HepG2 (cell line): Measurements from ENCODE around the gene CSMD2.

Source experiments
- IKZF4 ChIP-seq: sonication (generic); formaldehyde crosslinking; IDR thresholded peaks from 2 replicates; pipeline ENCODE4 v1.5.1; 2020; ENCODE audit warnings: borderline replicate concordance, mild to moderate bottlenecking, low read depth, missing genetic modification reagents; ENCODE audit errors: not compliant biosample characterization
- MZF1 ChIP-seq: sonication (generic); formaldehyde crosslinking; IDR thresholded peaks from 2 replicates; pipeline ENCODE4 v1.8.1; 2023; ENCODE audit warnings: mild to moderate bottlenecking, missing genetic modification reagents, borderline replicate concordance
- NR3C1 ChIP-seq: sonication (generic); formaldehyde crosslinking; IDR thresholded peaks from 2 replicates; pipeline ENCODE4 v1.4.0; 2020; ENCODE audit warnings: missing genetic modification reagents
- POLR2A ChIP-seq, 2 experiments: IDR thresholded peaks; 2 replicates each; pipeline ENCODE4 v1.6.1; 2011; ENCODE audit warnings: low read depth in 2 of 2, low read length in 2 of 2, mild to moderate bottlenecking in 1 of 2, moderate library complexity in 1 of 2; ENCODE audit not compliant: insufficient read depth in 1 of 2
- ZFP36 ChIP-seq: fragments of 150-350 bp; IDR thresholded peaks from 2 replicates; pipeline ENCODE4 v1.6.1; 2018; ENCODE audit warnings: borderline replicate concordance, low read length, low read depth; ENCODE audit not compliant: partially characterized antibody
- ZSCAN12 ChIP-seq: sonication (generic); formaldehyde crosslinking; IDR thresholded peaks from 2 replicates; pipeline ENCODE4 v1.9.0; 2021; ENCODE audit warnings: mild to moderate bottlenecking, missing genetic modification reagents
- TF ChIP-seq, protein P1 (sequence below): sonication (generic); formaldehyde crosslinking; IDR thresholded peaks from 2 replicates; pipeline ENCODE4 v1.5.0; 2020; ENCODE audit warnings: mild to moderate bottlenecking, missing genetic modification reagents, moderate library complexity
- TF ChIP-seq, protein P2 (sequence below): IDR thresholded peaks from 2 replicates; pipeline ENCODE4 v1.6.1; 2016; ENCODE audit warnings: mild to moderate bottlenecking, missing biosample characterization, missing genetic modification reagents

DNA sequence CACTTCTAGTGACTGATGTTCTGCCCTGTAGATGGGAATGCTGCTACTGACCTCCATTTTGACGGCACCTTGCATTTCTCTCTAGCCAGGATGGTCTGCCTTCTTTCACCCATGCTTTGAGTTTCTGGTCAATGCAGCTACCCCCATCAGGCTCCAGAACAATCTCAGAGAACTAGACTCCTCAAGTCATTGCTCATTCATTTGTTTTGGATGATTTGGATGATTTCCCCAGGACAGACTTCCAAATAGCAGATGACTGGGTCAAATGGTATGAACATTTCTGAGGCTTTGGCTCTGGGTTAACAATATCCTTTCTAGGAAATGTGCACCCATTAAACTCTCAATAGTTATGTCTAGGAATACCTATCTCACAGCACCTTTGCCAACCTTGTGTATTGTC lies 63.9 kb downstream of the CSMD2 start:
- TF ChIP-seq, protein P1, sequence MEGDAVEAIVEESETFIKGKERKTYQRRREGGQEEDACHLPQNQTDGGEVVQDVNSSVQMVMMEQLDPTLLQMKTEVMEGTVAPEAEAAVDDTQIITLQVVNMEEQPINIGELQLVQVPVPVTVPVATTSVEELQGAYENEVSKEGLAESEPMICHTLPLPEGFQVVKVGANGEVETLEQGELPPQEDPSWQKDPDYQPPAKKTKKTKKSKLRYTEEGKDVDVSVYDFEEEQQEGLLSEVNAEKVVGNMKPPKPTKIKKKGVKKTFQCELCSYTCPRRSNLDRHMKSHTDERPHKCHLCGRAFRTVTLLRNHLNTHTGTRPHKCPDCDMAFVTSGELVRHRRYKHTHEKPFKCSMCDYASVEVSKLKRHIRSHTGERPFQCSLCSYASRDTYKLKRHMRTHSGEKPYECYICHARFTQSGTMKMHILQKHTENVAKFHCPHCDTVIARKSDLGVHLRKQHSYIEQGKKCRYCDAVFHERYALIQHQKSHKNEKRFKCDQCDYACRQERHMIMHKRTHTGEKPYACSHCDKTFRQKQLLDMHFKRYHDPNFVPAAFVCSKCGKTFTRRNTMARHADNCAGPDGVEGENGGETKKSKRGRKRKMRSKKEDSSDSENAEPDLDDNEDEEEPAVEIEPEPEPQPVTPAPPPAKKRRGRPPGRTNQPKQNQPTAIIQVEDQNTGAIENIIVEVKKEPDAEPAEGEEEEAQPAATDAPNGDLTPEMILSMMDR (CRISPR knock-in tag): no peak
- TF ChIP-seq ZSCAN12 (CRISPR knock-in tag) (no peak), ZFP36 (no peak), NR3C1 (CRISPR knock-in tag) (no peak), MZF1 (CRISPR knock-in tag) (no peak), POLR2A (IDR thresholded peaks at IDR 0.05; ENCODE audit: insufficient read depth in 1 of 2, low read depth in 2 of 2, low read length in 2 of 2) (no peak), IKZF4 (CRISPR knock-in tag) (no peak)
- TF ChIP-seq, protein P2, sequence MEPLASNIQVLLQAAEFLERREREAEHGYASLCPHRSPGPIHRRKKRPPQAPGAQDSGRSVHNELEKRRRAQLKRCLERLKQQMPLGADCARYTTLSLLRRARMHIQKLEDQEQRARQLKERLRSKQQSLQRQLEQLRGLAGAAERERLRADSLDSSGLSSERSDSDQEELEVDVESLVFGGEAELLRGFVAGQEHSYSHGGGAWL (CRISPR knock-in tag): no peak
